Inferior parietal cortex (tissue), 1 donor: ENCODE measurements around the gene SEH1L.
"Not testable (repeated sequence)": the region's sequence is repeated elsewhere in the genome, so short reads cannot be mapped to it uniquely, and the experiment has no call there.

Experiments
- DNase-seq: peaks from one replicate; pipeline ENCODE4 v3.0.0-alpha.2; 2016; ENCODE audit errors: extremely low spot score

The SEH1L gene

DNA sequence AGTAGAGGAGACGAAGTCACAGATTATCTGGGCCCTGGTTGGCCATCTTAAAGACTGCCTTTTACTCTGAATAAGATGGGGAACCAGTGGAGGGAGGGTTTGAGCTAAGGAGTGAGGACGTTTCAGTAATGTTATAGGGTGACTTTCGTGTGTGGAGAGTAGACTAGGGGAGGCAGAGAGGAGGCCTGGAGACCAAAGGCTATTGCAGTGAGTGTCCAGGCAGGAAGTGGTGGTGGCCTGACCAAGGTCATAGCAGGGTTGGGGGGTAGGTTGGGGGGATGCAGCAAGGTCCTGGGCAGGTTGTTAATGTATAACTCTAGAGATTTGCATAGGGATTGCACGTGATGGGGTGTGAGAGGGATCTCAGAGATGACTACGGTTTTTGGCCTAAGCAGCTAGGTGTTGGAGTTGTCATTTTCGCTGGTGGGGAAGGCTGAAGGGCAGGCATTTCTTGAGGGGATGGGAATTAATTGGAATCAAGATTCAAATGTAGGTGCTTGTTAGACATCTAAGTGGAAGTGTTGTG lies 48.2 kb downstream of the SEH1L start:
- DNase-seq: no peak

DNA sequence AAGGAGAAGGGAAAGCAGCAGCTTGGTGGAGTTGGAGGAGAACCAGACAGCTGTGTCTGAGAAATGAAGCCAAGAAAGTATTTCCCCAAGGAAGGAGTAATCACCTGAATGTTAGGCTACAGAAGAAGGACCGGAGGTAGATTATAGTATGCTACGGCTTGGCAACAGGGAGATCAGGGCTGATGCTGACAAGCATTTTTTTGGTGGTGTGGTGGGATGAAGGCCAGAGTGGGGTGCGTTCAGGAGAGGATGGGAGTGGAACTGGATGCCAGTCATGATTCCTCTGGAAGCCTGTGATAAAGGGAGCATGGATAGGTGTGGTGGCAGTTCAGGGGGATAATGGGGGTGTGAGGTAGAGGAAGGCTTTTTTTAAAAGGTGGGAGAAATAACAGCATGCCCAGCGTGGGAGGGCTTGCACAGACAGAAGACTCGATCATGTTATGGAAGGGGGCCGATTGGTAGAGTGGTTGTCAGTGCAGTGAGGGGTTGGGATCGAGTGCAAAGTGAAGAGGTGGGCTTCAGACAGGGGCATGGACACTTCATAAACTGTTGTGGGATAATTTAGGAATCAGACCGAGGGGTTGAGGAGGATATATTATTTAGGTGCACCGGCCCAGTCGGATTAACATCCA lies 49.0 kb downstream of the SEH1L start:
- DNase-seq: no peak

DNA sequence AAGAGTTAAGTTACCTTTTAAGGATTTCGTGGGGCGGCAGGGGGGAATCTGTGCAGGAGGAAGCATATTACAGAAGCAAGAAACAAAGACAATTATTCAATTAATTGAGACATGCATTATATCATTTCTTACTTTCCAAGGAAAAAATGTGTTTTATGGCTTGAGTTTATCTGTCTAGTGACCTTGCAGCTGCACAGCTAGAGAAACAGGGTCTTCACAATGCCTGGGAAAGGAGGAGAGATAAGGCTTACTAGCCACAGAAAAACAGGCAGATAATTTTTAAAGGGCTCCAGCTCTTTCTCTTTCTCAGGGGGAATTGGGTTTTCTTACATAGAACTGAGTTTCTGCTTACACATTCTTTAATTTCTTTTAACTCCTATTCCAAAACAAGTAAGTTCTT lies 49.5 kb downstream of the SEH1L start:
- DNase-seq: not testable (repeated sequence)

DNA sequence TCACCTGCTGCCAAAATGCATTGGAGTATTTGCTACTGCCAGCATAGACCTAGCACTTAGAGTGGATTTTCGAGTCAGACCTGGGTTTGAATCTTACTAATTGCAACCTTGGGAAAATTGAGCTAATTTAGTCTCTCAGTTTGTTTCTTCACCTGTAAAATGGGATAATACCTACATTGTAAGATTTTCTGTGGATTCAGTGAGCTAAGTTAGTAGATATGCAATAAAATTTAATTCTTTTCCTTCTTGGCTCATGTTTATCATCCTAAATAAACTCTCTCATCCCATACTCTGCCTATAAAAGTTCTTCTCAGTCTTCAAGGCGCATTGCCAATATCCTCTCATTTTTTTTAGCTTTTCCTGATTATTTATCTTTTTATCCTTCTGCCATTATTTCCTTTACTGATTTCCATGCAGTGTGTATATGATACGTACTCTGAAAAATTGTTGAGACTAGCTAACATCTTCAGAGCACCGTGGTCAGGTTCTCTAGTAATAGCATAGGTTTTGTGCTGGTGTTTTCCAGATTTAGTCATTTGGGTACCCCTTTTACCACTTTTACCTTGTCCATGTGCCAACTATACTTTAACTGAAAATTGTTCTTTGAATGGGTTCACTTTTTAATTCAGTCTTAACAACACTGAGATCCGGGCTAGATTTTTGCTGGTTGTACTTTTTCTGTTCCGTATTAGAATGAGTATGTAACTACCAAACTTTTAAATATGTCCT lies 50.7 kb downstream of the SEH1L start:
- DNase-seq: no peak

DNA sequence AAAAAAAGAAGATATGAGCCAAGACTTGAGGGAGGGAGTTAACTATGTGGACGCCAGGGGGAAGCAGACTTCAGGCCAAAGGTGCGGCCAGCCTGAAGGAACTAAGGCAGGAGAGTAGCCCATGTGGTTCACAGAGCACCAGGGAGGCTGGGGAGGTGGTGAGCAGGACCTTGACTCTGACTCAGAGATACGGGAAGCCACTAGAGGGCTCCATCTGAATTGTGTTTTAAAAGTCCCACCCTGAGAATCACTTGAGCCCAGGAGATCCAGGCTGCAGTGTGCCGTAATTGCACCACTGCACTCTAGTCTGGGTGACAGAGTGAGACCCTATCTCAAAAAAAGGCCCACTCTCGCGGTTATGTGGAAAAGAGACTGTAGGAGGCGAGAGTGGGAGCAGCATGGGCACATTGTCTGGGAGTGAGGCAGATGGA lies 55.7 kb downstream of the SEH1L start:
- DNase-seq: peak; percentile 34

DNA sequence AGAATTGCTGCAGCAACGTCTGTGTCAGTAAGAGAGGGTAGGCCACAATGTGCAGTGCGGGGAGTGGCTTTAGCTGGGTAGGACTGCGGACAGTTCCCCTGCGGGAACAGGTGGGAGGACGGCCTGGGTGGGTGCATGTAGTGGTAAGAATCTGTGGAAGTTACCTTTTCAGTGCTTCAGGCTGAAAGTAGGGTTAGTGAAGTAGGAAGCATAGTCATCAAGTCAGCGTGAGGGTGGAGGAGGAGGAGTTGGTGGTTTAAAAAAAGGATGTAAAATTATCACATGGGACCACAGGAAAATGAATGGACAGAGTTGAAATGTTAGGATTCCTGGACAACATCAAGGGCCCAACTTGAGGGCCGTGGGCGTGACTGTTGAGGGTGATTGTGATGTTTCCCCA lies 56.6 kb downstream of the SEH1L start:
- DNase-seq: no peak

DNA sequence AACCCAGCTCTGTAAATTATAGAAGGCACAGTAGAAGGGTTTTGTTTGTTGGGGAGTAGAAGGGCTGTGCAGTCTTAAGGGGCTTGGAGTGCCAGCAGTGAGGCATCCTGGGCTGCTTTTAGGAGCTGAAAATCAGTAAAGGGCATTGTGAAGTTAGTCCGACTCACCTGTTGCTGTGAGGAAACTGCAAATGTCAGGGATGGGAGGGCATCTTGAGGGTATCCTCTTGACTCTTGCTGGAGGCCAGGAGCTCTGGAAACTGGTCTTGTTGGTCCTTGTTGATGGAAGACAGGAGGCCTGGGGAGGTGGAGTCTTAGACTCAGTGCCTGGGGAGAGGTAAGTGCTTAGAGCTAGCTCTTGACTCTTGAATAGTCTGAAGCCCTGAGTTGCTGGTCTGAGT lies 57.5 kb downstream of the SEH1L start:
- DNase-seq: no peak

- DNase-seq: no peak
Measured at GRCh38 chr18:13006531-13007247, 58.9 kb downstream of the SEH1L start.

- no peak for DNase-seq
Measured at GRCh38 chr18:13007248-13007560, 59.4 kb downstream of the SEH1L start.

GRCh38 chr18:13011719-13012118 lies 63.9 kb downstream of the SEH1L start:
- DNase-seq: no peak

- DNase-seq: no peak
Measured at GRCh38 chr18:13014232-13014631, 66.4 kb downstream of the SEH1L start.

DNA sequence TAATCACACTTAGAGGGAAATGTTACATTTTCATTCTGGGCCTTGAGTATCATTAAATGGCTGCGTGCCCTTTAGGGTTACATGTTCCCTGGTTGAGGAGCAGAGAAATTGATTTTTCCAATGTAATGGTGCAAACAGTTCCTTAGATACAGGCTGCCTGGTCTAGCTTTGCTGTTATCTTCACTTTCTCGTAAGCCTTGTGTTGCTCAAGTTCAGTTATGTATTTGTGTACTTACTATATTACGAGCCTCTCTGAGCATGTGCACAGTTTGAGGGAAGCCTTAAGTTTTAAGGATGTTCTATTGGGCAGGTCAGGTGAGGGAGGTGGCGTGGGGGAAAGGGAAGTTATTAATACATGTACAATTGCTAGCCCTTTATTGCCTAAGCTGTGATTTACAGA lies 67.0 kb downstream of the SEH1L start:
- DNase-seq: no peak

GRCh38 chr18:13017247-13017875 lies 69.5 kb downstream of the SEH1L start:
- DNase-seq: no peak

GRCh38 chr18:13018374-13018773 lies 70.6 kb downstream of the SEH1L start:
- DNase-seq: no peak

DNA sequence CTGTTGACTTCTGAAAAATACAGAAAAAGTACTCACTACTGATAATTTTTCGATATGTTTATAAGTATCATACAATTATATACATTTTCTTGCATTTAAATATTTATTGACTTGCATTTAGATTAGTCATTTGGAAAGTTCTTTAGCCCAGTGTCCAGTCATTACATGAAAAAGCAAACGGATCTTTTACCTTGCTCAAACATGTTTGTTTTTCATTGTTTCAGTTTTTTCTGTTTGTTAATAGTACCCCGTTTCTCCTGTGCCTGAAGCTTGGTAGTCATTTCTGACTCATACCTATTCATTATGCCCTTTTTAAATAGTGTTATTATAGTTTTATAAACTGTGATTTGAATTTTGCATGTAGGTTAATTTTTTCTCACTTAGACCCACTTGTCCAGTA lies 71.5 kb downstream of the SEH1L start:
- DNase-seq: no peak

DNA sequence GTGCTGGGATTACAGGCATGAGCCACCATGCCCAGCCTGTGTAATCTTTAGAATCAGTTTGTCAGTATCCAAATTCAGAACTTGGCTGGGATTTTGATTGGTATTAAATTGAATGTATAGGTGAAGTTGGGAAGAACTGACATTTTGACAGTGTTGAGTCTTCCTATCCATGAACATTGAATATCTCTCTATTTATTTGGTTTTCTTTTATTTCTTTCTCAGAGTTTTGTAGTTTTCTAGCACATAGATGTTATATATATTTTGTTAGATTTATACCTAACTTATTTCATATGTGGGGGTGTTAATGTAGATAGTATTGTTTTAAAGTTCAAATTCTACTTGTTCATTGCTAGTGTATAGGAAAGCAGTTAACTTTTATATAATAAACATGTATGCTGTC lies 74.8 kb downstream of the SEH1L start:
- DNase-seq: no peak

DNA sequence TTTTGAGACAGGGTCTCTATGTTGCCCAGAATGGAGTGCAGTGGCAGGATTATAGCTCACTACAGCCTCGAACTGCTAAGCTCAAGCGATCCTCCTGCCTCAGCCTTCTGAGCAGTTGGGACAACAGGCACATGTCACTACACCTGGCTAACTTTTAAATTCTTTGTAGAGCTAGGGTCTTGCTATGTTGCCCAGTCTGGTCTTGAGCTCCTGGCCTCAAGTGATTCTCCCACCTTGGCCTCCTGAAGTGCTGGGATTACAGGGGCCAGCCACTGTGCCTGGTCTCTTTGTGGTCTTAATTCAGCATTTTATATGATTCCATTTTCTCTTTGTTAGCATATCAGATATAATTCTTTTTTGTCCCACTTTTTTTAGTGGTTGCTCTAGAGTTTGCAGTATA lies 77.4 kb downstream of the SEH1L start:
- no peak for DNase-seq

DNA sequence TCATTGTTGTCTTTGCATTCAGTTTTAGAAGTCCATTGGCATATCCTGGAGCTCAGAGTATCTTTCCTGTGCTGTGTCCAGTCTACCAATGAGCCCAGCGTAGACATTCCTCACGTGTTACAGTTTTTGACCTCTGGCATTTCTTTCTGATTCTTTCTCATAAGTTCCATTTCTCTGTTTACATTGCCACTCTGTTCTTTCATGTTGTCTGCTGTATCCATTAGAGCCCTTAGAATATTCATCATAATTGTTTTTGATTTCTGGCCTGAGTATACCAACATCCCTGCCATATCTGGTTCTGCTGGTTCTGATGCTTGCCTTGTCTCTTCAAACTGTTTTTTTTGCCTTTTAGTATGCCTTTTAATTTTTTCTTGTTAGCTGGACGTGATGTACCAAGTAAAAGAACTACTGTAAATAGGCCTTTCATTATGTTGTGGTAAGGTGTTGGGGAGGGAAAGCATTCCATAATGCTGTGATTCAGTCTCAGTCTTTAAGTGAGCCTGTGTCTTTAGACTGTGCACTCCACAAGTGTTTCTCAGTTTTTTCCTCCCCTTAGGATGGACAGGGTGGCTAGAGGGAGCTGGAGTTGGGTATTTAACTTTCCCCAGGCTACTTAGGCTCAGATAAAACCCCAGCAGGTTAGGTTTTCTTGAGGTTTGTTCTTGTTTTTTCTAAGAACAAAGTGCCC lies 78.9 kb downstream of the SEH1L start:
- DNase-seq: no peak

- no peak for DNase-seq
Measured at GRCh38 chr18:13028869-13029268, 81.1 kb downstream of the SEH1L start.

DNA sequence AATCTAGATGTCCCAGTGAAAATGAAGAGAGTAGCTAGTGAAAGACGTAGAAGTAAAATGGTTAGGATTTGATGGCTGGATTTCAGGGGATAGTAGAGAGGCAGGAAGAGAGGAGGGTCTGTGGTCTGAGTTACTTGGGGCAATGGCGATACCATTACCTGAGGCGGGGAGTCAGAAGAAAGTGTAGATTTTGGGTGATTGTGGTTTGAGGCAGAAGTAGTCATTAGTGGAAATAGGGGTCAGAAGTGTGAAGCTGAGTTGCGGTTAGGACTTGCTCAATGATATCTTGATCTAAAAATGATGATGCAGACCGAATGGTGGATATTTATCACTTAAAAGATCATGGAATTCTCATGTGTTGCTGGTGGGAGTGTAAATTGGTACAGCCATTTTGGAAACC lies 84.4 kb downstream of the SEH1L start:
- DNase-seq: no peak

GRCh38 chr18:13035249-13035914 lies 87.6 kb downstream of the SEH1L start:
- DNase-seq: no peak
